HUDEP-2 (cell line): ENCODE measurements around the gene FLCN.
"Not testable (repeated sequence)": the region's sequence is repeated elsewhere in the genome, so short reads cannot be mapped to it uniquely, and the experiment has no call there.

Experiments used
- DNase-seq, 76 experiments: peaks; one replicate each; lab custom pipeline; 2025; ENCODE audit not compliant: unreplicated experiment in 76 of 76; lab: John Stamatoyannopoulos, UW

FLCN gene

GRCh38 chr17:17188586-17188985 is 48.4 kb downstream of the FLCN start:
- DNase-seq, result no peak

GRCh38 chr17:17186551-17187505 is 50.1 kb downstream of the FLCN start:
- no peak for DNase-seq

DNA sequence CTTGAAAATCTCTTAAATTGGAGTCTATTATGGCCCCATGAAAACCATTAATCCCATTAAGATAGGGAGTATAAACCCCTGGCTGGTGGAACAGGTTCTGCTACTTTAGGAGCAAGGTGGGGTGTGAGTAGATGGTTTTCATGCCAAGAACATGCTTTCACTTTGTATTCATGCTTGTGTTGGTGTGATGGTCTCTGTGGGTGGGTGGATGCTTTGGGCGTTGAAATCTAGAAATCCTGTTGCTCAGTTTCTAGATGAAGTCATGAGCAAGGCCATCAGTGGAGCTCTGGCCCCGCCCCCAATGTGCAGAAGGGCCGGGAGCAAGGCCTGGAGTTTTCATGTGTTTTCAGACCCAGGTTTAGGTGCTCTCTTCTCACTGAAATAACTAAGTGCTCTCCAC is 50.9 kb downstream of the FLCN start:
- DNase-seq, result no peak

DNA sequence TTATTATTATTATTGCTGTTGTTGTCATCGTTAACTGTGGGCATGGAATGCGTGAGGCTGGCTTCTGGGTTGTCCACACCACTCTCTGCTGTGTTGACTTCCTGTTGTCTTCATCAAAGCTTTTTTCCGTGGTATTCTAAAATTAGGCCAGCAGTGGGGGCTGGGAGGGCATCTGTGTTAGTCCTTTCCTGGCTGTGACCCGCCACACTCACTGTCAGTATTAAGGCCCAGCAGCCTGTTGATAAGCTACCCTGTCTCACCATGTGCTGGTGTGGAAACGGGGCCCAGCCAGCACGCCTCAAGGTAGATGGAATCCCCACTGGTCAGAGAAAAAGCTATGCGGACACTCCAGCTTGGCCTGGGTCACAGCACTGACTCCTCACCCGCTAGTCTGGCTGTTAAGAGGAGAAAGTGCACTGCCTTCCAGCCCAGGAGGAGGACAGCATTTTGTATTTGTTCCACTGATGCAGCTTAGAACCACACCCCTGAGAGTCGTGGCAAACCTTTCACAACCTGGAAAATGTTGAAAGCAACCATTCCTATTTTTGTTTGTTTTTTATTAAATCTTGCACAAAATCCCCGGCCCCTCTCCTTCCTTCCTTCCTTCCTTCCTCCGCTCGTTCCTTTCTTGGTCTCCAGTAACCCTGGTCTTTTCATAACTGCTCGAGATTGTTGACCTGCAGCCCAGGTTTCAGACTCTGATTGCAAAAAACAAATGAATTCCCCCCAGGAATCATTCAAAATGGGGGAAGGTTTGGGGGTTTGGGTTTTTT is 51.8 kb downstream of the FLCN start:
- not testable (repeated sequence) for DNase-seq

- DNase-seq, result no peak
These were observed 53.2 kb downstream of the FLCN start for GRCh38 chr17:17183744-17184143.

GRCh38 chr17:17182598-17183136 is 54.3 kb downstream of the FLCN start:
- no peak for DNase-seq

DNA sequence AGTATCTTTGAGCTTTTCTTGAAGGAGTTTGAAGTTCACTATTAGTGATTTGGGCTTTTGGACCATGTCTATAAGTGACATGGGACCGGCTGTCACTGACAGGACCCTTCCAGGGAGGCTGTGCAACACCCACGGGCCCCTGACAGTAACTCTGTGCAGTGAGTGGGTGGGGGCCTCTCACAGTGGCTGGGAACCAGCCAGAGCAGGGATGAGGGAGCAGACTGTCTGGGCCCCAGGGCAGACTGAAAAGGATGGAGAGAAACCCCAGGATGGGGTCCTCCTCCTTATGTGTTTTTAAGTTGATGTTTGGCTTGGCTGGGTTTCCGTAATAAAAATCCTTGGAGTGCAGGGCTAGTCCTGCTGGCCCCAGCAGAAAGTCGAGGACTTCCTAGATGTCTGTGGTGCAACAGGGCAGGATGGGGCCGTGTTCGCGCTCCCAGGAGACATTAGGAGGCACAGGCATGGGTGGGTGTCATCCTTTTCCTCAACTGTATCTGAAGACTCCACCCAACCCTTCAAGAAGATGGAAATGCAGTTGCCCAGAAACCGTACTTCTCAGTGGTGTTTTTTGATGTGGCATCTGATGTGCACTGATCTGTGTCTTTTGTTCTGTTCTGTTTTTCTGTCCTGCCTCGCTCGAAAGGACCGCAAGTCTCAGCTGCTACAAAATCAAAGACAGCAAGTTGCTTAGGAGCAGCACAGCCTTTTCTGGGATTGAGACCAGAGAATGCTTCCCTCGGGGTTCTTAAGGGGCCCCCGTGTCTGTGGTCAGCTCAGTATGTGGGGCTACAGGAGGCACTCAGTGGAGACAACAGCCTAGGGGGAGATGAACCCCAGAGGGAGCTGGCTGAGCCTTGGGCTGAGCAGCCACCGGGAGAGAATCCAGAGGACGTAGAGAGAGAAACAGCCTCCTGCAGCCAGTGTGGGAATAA is 55.0 kb downstream of the FLCN start:
- DNase-seq, result no peak

DNA sequence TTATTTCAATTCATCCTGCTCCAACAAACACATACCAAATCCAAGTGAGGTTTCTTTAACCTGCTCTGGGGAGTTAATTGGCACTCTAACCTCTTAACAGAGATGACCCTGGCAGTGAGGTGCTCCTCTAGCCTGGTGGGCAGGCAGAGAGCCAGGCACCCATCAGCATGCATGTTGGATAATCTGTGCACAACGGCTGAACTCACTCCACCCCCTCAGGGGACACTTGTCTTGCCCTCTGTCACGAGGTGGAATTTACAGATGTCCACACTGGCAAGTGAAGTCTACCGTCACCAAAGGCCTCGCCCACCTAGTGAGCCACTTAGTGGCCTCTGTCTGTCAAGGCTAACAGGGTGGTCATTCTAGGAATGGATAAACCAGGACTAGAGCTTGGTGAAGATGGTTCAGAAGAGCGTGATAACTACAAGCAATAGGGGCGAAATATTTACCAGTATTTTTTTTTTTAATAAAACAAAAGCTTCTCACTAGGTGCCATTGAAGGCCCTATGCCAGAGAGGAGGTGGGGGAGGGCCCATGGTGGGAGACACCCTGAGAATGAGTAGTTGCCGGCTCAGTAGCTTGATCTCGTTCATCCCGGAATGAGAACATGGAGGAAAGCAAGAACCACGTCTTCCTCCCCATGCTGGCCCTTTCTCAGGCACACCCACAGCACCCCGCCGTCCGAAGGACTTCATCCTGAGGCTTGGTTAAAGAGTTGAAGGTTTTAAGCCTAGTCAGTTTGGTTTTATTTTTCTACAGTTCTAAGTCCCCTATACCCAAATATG is 56.0 kb downstream of the FLCN start:
- no peak for DNase-seq

- no peak for DNase-seq
These were observed 56.8 kb downstream of the FLCN start for GRCh38 chr17:17180141-17180603.

DNA sequence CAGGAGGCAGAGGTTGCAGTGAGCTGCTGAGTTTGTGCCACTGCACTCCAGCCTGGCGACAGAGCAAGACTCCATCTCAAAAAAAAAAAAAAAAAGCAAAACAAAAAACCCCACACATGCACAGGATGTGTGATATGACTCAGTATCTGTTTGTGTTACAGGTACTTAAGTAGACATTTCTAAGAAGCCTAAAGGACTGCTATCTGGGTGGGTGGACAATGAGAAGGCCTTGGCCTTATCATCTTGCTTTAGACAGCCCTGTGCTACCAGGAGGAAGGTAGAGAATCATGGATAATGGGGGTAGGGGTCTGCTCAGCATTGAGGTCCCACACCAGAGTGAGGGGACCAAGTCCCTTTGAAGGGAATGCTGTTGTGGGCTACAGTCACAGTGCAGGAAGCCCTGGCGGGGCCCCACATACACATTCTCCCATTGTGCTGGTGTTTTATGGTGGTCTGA is 57.6 kb downstream of the FLCN start:
- DNase-seq, result no peak

- DNase-seq, result no peak
These were observed 59.8 kb downstream of the FLCN start for GRCh38 chr17:17177176-17177575.

DNA sequence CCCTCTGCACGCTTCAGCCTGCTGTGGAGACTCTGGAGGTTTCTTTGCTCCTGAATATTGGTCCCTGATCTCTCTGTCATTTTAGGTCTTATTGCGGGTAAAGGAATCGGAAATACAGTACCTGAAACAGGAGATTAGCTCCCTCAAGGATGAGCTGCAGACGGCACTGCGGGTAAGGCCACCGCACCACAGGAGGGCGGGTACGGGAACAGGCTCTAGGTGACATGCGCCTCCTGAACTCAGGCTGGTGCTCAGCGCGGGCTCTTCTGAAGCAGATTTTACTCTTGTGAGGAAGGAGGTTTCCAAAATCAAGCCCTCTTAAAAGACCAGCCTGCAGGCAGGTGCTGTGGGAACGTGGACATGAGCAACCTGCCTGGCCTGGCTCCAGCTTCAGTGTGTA is 60.6 kb downstream of the FLCN start:
- no peak for DNase-seq

DNA sequence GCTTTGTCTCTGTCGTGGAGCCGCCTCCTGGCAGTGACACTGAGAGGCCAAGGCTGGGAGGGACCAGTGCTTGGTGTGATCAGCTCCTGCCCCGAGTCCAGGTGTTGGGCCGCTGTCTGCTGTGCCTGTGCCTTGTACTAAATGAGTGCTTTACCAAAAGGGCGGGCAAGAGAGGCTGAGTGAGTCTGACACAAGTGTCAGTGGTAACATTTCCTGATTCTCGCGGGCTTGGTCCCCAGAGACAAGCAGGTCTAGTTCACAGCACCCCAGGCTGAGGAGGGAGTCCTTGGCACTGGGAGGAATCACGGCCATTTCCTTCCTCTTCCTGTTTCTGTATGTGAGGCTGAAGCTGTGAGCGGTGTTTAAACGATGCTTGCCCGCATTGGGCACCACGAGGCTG is 61.1 kb downstream of the FLCN start:
- no peak for DNase-seq

GRCh38 chr17:17175340-17175739 is 61.6 kb downstream of the FLCN start:
- DNase-seq, result no peak

DNA sequence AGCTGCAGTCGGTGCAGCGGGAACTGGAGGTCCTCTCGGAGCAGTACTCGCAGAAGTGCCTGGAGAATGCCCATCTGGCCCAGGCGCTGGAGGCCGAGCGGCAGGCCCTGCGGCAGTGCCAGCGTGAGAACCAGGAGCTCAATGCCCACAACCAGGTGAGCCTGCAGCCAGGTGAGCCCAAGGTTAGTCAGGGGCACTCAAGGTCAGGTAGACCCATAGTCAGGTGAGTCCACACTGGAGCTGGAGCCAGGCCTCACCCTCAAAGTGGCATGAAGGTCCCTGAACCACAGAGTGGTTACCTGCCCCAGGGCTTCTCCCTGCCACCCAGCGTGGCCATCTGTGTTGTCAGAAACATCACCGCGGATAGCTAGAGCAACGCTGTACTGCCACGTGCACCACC is 63.0 kb downstream of the FLCN start:
- no peak for DNase-seq

- no peak for DNase-seq
These were observed 64.0 kb downstream of the FLCN start for GRCh38 chr17:17172990-17173389.

DNA sequence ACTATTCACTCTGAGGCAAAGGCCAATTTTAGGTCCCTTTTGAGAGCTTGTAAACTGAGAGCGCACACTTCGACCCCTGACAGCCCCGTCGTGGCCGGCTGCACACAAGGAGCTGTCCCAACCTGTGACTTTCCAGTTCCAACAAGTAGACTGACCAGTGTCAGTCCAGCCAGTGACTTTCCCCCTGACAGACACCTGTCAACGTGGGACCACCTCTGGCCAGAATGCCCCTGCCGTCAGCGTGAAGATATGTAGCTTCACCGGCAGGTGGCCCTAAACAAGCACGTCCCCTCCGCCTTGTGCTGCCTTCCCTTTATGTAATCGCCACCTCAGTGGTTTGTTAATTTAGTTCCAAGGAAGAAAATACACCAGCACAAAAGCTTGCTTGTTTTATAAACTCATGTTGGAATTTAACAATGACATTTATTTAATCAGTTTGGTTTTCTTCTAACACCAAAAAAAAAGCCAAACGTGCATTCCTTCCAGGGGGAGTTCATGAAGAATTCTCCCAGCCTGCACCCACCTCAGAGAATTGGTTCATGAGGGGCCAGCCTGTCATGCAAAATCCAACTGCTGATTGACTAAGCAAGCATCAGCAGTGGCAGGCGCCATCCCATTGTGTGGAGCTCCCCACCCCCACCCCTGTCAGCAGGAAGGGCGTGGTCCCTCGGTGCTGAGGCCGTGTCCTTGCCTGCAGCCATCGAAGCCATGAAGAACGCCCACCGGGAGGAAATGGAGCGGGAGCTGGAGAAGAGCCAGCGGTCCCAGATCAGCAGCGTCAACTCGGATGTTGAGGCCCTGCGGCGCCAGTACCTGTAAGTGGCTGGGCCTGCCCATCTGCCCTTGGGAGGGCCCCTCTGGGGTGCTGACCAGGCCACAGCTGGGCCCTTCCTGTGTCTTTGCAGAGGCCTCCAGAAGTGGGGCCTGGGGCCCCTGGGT is 64.7 kb downstream of the FLCN start:
- DNase-seq, result no peak

GRCh38 chr17:17171186-17171585 is 65.8 kb downstream of the FLCN start:
- DNase-seq, result no peak
